Astrocyte (in vitro differentiated cells and primary cell): ENCODE results near the gene PEX14. TPM values are rescaled to one million over a fixed set of nuclear protein-coding genes. Genes with fewer than 3 reads are reported as not detected.
A peak's percentile ranks its signal among the peaks of the same experiment; 100 is the strongest.

Experiments used
- DNase-seq: peaks from one replicate; pipeline ENCODE4 v3.0.0-alpha.2; 2010; ENCODE audit warnings: low read depth
- FAIRE-seq: peaks from 2 replicates; lab custom pipeline; 2011; peaks lifted over from hg19 to GRCh38; lab: Jason Lieb, UNC
- H2AFZ ChIP-seq: 2 replicates; pipeline ENCODE4 v1.6.0; 2012; ENCODE audit warnings: low read depth, low read length, inconsistent platforms
- H3K27ac ChIP-seq: 2 replicates; pipeline ENCODE4 v1.5.1; 2011; ENCODE audit warnings: low read depth, low read length, inconsistent platforms
- H3K27me3 ChIP-seq: 2 replicates; pipeline ENCODE4 v1.6.0; 2011; ENCODE audit warnings: low read length, inconsistent platforms; ENCODE audit not compliant: insufficient read depth
- H3K36me3 ChIP-seq: 2 replicates; pipeline ENCODE4 v1.5.1; 2011; ENCODE audit warnings: low read length, inconsistent platforms; ENCODE audit not compliant: insufficient read depth
- H3K4me1 ChIP-seq: 2 replicates; pipeline ENCODE4 v1.5.1; 2011; ENCODE audit warnings: low read length, inconsistent platforms; ENCODE audit not compliant: insufficient read depth
- H3K4me2 ChIP-seq: 2 replicates; pipeline ENCODE4 v1.6.0; 2012; ENCODE audit warnings: low read length, inconsistent platforms
- H3K4me3 ChIP-seq: 2 replicates; pipeline ENCODE4 v1.5.1; 2011; ENCODE audit warnings: low read depth, mild to moderate bottlenecking, low read length, inconsistent platforms; ENCODE audit not compliant: insufficient read depth
- H3K79me2 ChIP-seq: 2 replicates; pipeline ENCODE4 v1.6.0; 2012; ENCODE audit warnings: mild to moderate bottlenecking, low read length, inconsistent platforms; ENCODE audit not compliant: insufficient read depth
- H3K9ac ChIP-seq: 2 replicates; pipeline ENCODE4 v1.6.0; 2012; ENCODE audit warnings: mild to moderate bottlenecking, low read length, inconsistent platforms
- H3K9me3 ChIP-seq: 2 replicates; pipeline ENCODE4 v1.5.1; 2012; ENCODE audit warnings: low read depth, mild to moderate bottlenecking, low read length, inconsistent platforms; ENCODE audit not compliant: insufficient read depth
- H4K20me1 ChIP-seq: 2 replicates; pipeline ENCODE4 v1.6.0; 2012; ENCODE audit warnings: low read length, inconsistent platforms; ENCODE audit not compliant: insufficient read depth
- H3K27ac Mint-ChIP-seq: one replicate; pipeline ENCODE4 v1.8.0; 2021; ENCODE audit warnings: mild to moderate bottlenecking, mixed read lengths; ENCODE audit not compliant: unreplicated experiment
- H3K27me3 Mint-ChIP-seq: one replicate; pipeline ENCODE4 v1.8.0; 2021; ENCODE audit warnings: low read depth, mixed read lengths; ENCODE audit not compliant: unreplicated experiment
- H3K36me3 Mint-ChIP-seq: one replicate; pipeline ENCODE4 v1.8.0; 2021; ENCODE audit warnings: low read depth, mixed read lengths; ENCODE audit not compliant: unreplicated experiment
- H3K4me1 Mint-ChIP-seq: one replicate; pipeline ENCODE4 v1.8.0; 2021; ENCODE audit warnings: low read depth, mixed read lengths; ENCODE audit not compliant: unreplicated experiment
- H3K4me3 Mint-ChIP-seq: one replicate; pipeline ENCODE4 v1.8.0; 2021; ENCODE audit warnings: mild to moderate bottlenecking, moderate library complexity, mixed read lengths; ENCODE audit not compliant: unreplicated experiment
- H3K9me3 Mint-ChIP-seq: one replicate; pipeline ENCODE4 v1.8.0; 2021; ENCODE audit warnings: mild to moderate bottlenecking, mixed read lengths; ENCODE audit not compliant: unreplicated experiment
- EZH2 ChIP-seq: IDR thresholded peaks from 2 replicates; pipeline ENCODE4 v1.6.1; 2012; ENCODE audit warnings: mild to moderate bottlenecking, low read length, inconsistent platforms; ENCODE audit not compliant: insufficient read depth
- total RNA-seq: library from RNA; stranded (reverse); gene quantifications from 2 replicates; pipeline ENCODE4 v1.2.1, GENCODE V29; 2021
- TF ChIP-seq, protein P1 (sequence below): IDR thresholded peaks from 2 replicates; pipeline ENCODE4 v1.5.1; 2011; ENCODE audit warnings: low read depth, mild to moderate bottlenecking, inconsistent platforms, low read length, moderate library complexity; ENCODE audit not compliant: insufficient read depth

PEX14 gene
- total RNA-seq, 1 donor from 2014 or later, result 23.3 TPM

DNA sequence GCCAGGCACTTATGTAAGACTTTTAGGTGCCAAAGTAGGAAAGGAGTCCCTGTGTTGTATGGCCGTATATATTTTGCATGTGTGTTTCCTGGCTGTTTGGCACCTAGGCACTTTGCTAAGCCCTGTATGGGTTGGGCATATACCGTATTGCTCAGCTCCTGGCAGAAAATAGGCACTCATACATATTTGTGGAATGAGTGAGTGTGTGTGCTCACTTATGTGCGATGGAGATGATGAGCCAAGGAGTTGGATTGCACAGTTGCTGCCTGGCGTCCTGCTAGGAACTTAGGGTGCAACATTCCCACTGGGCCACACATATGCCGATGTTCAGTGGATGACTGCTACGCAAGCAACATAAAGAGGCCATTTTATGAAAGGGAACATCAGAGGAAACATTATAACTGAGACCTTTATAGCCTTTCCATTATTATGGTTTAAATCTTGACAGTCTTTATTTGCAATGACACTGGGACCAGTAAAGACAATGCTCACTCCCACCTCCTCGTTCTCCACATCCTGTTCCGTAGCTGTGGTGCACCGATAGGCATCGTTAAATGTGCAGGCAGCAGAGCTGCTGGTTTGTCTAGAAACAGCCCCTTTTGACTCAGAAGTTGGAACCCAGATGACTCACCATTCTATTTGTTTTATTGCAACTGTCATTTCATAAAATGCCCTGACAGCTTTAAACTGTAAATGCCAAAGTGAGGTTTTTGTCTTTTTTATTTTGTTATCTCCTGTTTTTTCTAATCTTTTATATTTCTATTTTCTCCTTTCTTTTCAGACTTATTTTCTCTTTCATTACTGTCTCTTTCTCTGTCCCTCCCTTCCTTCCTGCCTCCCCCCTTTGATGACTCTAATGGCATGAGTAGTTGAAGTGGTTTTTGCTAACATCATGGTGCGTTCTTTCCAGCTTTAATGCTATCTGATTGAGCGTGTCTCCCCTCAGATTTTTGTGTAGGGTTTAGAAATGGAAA lies 36.1 kb downstream of the PEX14 start:
- Histone ChIP-seq H2AFZ (no peak overlapping the region), H3K4me3 (peak overlapping the region; percentile 31), H3K9ac (peak overlapping the region; percentile 59), H3K79me2 (peaks cover 61% of the 10 kb centered on the region), H3K27ac (peak overlapping the region; percentile 72), H3K4me2 (peak overlapping the region; percentile 76), H3K4me1 (peaks cover 28% of the 10 kb centered on the region), H4K20me1 (peaks cover 74% of the 10 kb centered on the region), H3K9me3 (no peaks in the 10 kb centered on the region), H3K36me3 (no peaks in the 10 kb centered on the region), H3K27me3 (no peaks in the 10 kb centered on the region)
- DNase-seq (peak; percentile 95), FAIRE-seq (peak; percentile 75)
- H3K4me1 Mint-ChIP-seq, result peaks cover 70% of the 10 kb centered on the region
- TF ChIP-seq, protein P1, sequence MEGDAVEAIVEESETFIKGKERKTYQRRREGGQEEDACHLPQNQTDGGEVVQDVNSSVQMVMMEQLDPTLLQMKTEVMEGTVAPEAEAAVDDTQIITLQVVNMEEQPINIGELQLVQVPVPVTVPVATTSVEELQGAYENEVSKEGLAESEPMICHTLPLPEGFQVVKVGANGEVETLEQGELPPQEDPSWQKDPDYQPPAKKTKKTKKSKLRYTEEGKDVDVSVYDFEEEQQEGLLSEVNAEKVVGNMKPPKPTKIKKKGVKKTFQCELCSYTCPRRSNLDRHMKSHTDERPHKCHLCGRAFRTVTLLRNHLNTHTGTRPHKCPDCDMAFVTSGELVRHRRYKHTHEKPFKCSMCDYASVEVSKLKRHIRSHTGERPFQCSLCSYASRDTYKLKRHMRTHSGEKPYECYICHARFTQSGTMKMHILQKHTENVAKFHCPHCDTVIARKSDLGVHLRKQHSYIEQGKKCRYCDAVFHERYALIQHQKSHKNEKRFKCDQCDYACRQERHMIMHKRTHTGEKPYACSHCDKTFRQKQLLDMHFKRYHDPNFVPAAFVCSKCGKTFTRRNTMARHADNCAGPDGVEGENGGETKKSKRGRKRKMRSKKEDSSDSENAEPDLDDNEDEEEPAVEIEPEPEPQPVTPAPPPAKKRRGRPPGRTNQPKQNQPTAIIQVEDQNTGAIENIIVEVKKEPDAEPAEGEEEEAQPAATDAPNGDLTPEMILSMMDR, result no peak
- TF ChIP-seq EZH2, result no peak
- peak overlapping the region; percentile 84 for H3K27ac Mint-ChIP-seq
- H3K27me3 Mint-ChIP-seq, result no peaks in the 10 kb centered on the region
- no peaks in the 10 kb centered on the region for H3K36me3 Mint-ChIP-seq
- peak overlapping the region; percentile 36 for H3K4me3 Mint-ChIP-seq
- no peaks in the 10 kb centered on the region for H3K9me3 Mint-ChIP-seq

- Histone ChIP-seq H3K27me3 (no peaks in the 10 kb centered on the region), H3K4me1 (peaks cover 28% of the 10 kb centered on the region), H2AFZ (no peak overlapping the region), H3K36me3 (no peaks in the 10 kb centered on the region), H3K9ac (peak overlapping the region; percentile 59), H3K27ac (peak overlapping the region; percentile 72), H3K4me2 (peak overlapping the region; percentile 76), H3K79me2 (peaks cover 64% of the 10 kb centered on the region), H3K9me3 (no peaks in the 10 kb centered on the region), H3K4me3 (peak overlapping the region; percentile 31), H4K20me1 (peaks cover 75% of the 10 kb centered on the region)
- Mint-ChIP-seq H3K4me1 (peaks cover 76% of the 10 kb centered on the region), H3K9me3 (no peaks in the 10 kb centered on the region), H3K27ac (peak overlapping the region; percentile 84), H3K4me3 (no peak overlapping the region), H3K27me3 (no peaks in the 10 kb centered on the region), H3K36me3 (no peaks in the 10 kb centered on the region)
- DNase-seq (no peak), FAIRE-seq (no peak)
- TF ChIP-seq, protein P1, result no peak
- TF ChIP-seq EZH2, result no peak
These were observed 36.7 kb downstream of the PEX14 start for GRCh38 chr1:10511494-10511885.
